K562 (cell line): ENCODE data around the gene RPUSD1. TPM values are rescaled to one million over a fixed set of nuclear protein-coding genes. Genes with fewer than 3 reads are reported as not detected.
A peak's percentile ranks its signal among the peaks of the same experiment; 100 is the strongest.

Experiments used
- ARID1B ChIP-seq: fragments of 450-650 bp; IDR thresholded peaks from 2 replicates; pipeline ENCODE4 v1.6.1; 2016; ENCODE audit warnings: antibody characterized with exemption, mild to moderate bottlenecking, inconsistent platforms
- BRCA1 ChIP-seq, 2 experiments: fragments of 450-650 bp in 1 of 2; sonication (generic) in 1 of 2; formaldehyde crosslinking in 1 of 2; IDR thresholded peaks; 2 replicates each; pipeline versions ENCODE4 v1.5.0 to v1.6.1; 2017 to 2020; ENCODE audit warnings: mild to moderate bottlenecking in 1 of 2, missing genetic modification reagents in 1 of 2
- CBX2 ChIP-seq: fragments of 200-600 bp; sonication (generic); IDR thresholded peaks from one replicate; pipeline ENCODE4 v1.6.1; 2012; ENCODE audit warnings: mild to moderate bottlenecking, low read length, inconsistent platforms; ENCODE audit not compliant: insufficient read depth, poor library complexity, severe bottlenecking
- CEBPG ChIP-seq, 3 experiments: fragments of 200-800 bp in 1 of 3; sonication (Bioruptor generic) in 1 of 3; sonication (generic) in 1 of 3; formaldehyde crosslinking in 1 of 3; IDR thresholded peaks in 2 of 3; conservative IDR thresholded peaks in 1 of 3; 2 replicates each; pipeline versions ENCODE4 v1.6.1 to v1.8.0; 2016 to 2022; ENCODE audit warnings: missing compliant biosample characterization in 2 of 3, missing genetic modification characterization in 2 of 3, mild to moderate bottlenecking in 1 of 3, missing genetic modification reagents in 1 of 3
- CHD4 ChIP-seq: fragments of 200-600 bp; sonication (generic); IDR thresholded peaks from 3 replicates; pipeline ENCODE4 v1.6.1; 2012; ENCODE audit warnings: low read depth, mild to moderate bottlenecking, mixed read lengths, low read length, inconsistent platforms; ENCODE audit not compliant: insufficient read depth, insufficient replicate concordance, poor library complexity, severe bottlenecking
- DDX20 ChIP-seq: fragments of 450-650 bp; IDR thresholded peaks from 2 replicates; pipeline ENCODE4 v1.6.1; 2016; ENCODE audit warnings: missing genetic modification characterization, low read depth, mild to moderate bottlenecking, missing compliant biosample characterization, moderate library complexity
- ERF ChIP-seq: fragments of 450-650 bp; formaldehyde crosslinking; IDR thresholded peaks from 2 replicates; pipeline ENCODE4 v1.4.0; 2020; ENCODE audit warnings: mild to moderate bottlenecking, mixed read lengths
- FOXA1 ChIP-seq: fragments of 450-650 bp; IDR thresholded peaks from 2 replicates; pipeline ENCODE4 v1.6.1; 2016; ENCODE audit warnings: mild to moderate bottlenecking, borderline replicate concordance
- GATAD2A ChIP-seq: fragments of 450-650 bp; IDR thresholded peaks from 2 replicates; pipeline ENCODE4 v1.6.1; 2017
- HLTF ChIP-seq: fragments of 450-650 bp; IDR thresholded peaks from 2 replicates; pipeline ENCODE4 v1.6.1; 2016
- HNRNPH1 ChIP-seq: fragments of 200-400 bp; formaldehyde crosslinking; optimal IDR thresholded peaks from 2 replicates; pipeline ENCODE3; 2017; ENCODE audit warnings: low read depth, mild to moderate bottlenecking, low read length, moderate library complexity
- HNRNPL ChIP-seq: fragments of 200-400 bp; formaldehyde crosslinking; IDR thresholded peaks from 2 replicates; pipeline ENCODE4 v1.6.1; 2017; ENCODE audit warnings: low read depth, mild to moderate bottlenecking, low read length
- NELFE ChIP-seq: IDR thresholded peaks from 2 replicates; pipeline ENCODE4 v1.6.1; 2011; ENCODE audit warnings: mild to moderate bottlenecking; ENCODE audit not compliant: insufficient read depth, insufficient read length
- PCBP2 ChIP-seq: fragments of 200-400 bp; formaldehyde crosslinking; IDR thresholded peaks from 2 replicates; pipeline ENCODE4 v1.6.1; 2018; ENCODE audit warnings: low read length, low read depth, mild to moderate bottlenecking, moderate library complexity; ENCODE audit not compliant: poor library complexity, severe bottlenecking
- PHB2 ChIP-seq: fragments of 450-650 bp; IDR thresholded peaks from 2 replicates; pipeline ENCODE4 v1.6.1; 2017; ENCODE audit warnings: low read depth
- POLR3G ChIP-seq: IDR thresholded peaks from 2 replicates; pipeline ENCODE4 v1.6.1; 2011; ENCODE audit not compliant: insufficient read length, insufficient replicate concordance; ENCODE audit errors: extremely low read depth
- PTRF ChIP-seq: fragments of 450-650 bp; IDR thresholded peaks from 2 replicates; pipeline ENCODE4 v1.6.1; 2016; ENCODE audit warnings: mild to moderate bottlenecking, missing genetic modification characterization, missing compliant biosample characterization
- PURB ChIP-seq: sonication (generic); formaldehyde crosslinking; IDR thresholded peaks from 2 replicates; pipeline ENCODE4 v1.9.0; 2021; ENCODE audit warnings: low read depth, mild to moderate bottlenecking, missing genetic modification reagents
- RB1 ChIP-seq: fragments of 450-650 bp; IDR thresholded peaks from 2 replicates; pipeline ENCODE4 v1.6.1; 2017; ENCODE audit warnings: low read depth, mild to moderate bottlenecking
- SAFB ChIP-seq: fragments of 200-400 bp; formaldehyde crosslinking; IDR thresholded peaks from 2 replicates; pipeline ENCODE4 v1.6.1; 2017; ENCODE audit warnings: low read depth, low read length, borderline replicate concordance
- SPI1 ChIP-seq: IDR thresholded peaks from 2 replicates; pipeline ENCODE4 v1.6.1; 2011; ENCODE audit warnings: low read depth, low read length, control low read depth, borderline replicate concordance
- TAF9B ChIP-seq: fragments of 450-650 bp; IDR thresholded peaks from 2 replicates; pipeline ENCODE4 v1.6.1; 2018; ENCODE audit warnings: mild to moderate bottlenecking; ENCODE audit not compliant: partially characterized antibody
- TFAM ChIP-seq: fragments of 250-450 bp; sonication (Bioruptor Pico); conservative IDR thresholded peaks from 2 replicates; pipeline ENCODE4 v1.5.0; 2021; ENCODE audit warnings: mild to moderate bottlenecking, moderate library complexity
- ZNF133 ChIP-seq: fragments of 250-450 bp; sonication (Bioruptor Pico); IDR thresholded peaks from 2 replicates; pipeline ENCODE4 v1.4.0; 2020; ENCODE audit warnings: mild to moderate bottlenecking
- ZNF589 ChIP-seq: fragments of 200-800 bp; sonication (Bioruptor generic); IDR thresholded peaks from 2 replicates; pipeline ENCODE4 v1.6.1; 2016; ENCODE audit warnings: low read depth, missing genetic modification characterization, missing compliant biosample characterization
- polyA plus RNA-seq, 8 experiments: library from polyadenylated mRNA; depleted of rRNA in 4 of 8; stranded (reverse) in 5 of 8; unstranded in 3 of 8; fragments of >200 nt; fragmentation: Nextera tagmentation in 2 of 8; fragmentation: Illumina TruSeq in 1 of 8; extraction: Ambion mirVana in 2 of 8; extraction: Trizol in 1 of 8; gene quantifications; 2 replicates each; pipeline versions ENCODE4 v1.2.1 to v1.2.3, GENCODE V29; 2011 to 2014; ENCODE audit warnings: inconsistent platforms in 1 of 8, missing spikeins in 1 of 8
- total RNA-seq, 7 experiments: library from RNA; depleted of rRNA in 6 of 7; stranded (reverse); fragments of >200 nt in 6 of 7; fragmentation: Illumina TruSeq in 2 of 7; extraction: Trizol in 2 of 7; gene quantifications; 2 replicates each; pipeline versions ENCODE4 v1.2.1 to v1.2.3, GENCODE V29; 2011 to 2021; ENCODE audit warnings: low replicate concordance in 1 of 7
- TF ChIP-seq, protein P1 (sequence below): fragments of 250-450 bp; sonication (Bioruptor Pico); IDR thresholded peaks from 2 replicates; pipeline ENCODE4 v1.8.0; 2022; ENCODE audit warnings: moderate library complexity, mild to moderate bottlenecking, inconsistent platforms

Gene RPUSD1
- total and polyA plus RNA-seq, 9 of the 15 experiments (the other 6 are each of a cell fraction or from before 2014, with no cell fraction given) = 0.45 to 56.6 (median 12.0) TPM

DNA sequence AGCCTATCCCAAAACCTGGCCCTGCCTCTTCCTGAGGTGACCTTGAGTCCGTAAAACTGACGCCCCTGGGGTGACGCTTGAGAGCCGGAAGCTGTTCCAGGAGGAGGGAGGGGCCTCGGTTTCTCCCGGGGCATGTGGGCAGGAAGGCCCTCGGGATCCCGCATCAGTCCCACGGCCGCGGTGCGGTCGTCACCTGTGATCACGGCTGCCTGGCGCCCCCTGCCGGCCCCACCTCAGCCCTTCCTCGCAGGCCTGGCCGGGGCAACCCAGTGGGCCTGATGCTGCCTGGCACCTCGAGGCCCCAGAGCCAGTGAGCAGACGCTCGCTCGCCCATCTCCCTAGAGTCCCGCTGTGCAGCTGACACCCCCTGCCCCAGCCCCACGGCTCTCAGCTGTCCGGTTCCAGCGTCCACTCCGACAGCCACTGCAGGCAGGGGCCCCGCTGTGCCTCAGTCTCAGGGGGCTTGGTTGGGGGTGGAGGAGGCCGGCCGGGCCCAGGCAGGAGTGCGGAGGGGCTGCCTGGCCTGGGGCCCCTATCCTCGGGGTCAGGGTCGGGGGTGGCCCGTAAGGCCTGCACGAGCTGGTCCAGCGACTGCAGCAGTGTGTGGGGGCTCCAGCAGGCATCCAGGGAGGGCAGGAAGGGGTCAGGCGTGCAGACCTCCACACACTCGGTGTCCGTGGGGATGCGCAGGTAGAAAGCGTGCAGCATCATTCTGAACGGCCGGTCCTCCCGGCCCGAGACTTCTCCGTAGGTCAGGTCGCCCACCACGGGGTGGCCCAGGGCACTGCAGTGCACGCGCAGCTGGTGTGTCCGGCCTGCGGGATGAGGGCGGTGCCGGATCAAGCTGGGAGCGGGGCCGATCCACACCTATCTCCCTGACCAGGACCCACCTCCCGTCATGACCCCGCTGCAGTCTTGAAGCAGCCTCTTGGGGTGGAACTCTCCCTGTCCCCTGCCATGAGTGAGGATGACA is 2.3 kb downstream of the RPUSD1 start (continued):
- TF ChIP-seq NELFE (no peak), ZNF589 (no peak), ERF (CRISPR knock-in tag) (no peak), ZNF133 (CRISPR knock-in tag) (no peak), ARID1B (no peak), PHB2 (no peak), BRCA1 (IDR thresholded peaks at IDR 0.05) (no peak), BRCA1 (CRISPR knock-in tag; IDR thresholded peaks at IDR 0.05) (no peak), TFAM (CRISPR knock-in tag) (no peak), POLR3G (no peak), SPI1 (no peak), PURB (no peak), CEBPG (CRISPR knock-in tag; IDR thresholded peaks at IDR 0.05) (peak; percentile 22; the same call in 1 of the 2 replicates), CEBPG (tag; conservative IDR thresholded peaks at IDR 0.05 in 1 of 2, IDR thresholded peaks at IDR 0.05 in 1 of 2) (no peak), DDX20 (no peak), HNRNPL (peak; percentile 69; the same call in 1 of the 2 replicates), TAF9B (no peak), FOXA1 (no peak), HLTF (no peak), PTRF (tag) (no peak), SAFB (0 out of 2 replicates have a peak, but pooled peaks have one; percentile 61), RB1 (peak; percentile 66; the same call in 1 of the 2 replicates), CBX2 (no peak), GATAD2A (no peak), HNRNPH1 (no peak), PCBP2 (no peak), CHD4 (no peak)
- TF ChIP-seq, protein P1, sequence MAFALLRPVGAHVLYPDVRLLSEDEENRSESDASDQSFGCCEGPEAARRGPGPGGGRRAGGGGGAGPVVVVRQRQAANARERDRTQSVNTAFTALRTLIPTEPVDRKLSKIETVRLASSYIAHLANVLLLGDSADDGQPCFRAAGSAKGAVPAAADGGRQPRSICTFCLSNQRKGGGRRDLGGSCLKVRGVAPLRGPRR (CRISPR knock-in tag) = no peak
